WTC11 (cell line): ENCODE results near the gene NSMF.

Experiments used
- ATF1 ChIP-seq: sonication (generic); formaldehyde crosslinking; IDR thresholded peaks from 2 replicates; pipeline ENCODE4 v1.8.1; 2023; ENCODE audit warnings: mild to moderate bottlenecking, moderate library complexity, missing genetic modification reagents
- CTCF ChIP-seq: fragments of 200-600 bp; IDR thresholded peaks from 2 replicates; pipeline ENCODE4 v1.8.0; 2022; ENCODE audit warnings: antibody characterized with exemption
- HMGXB4 ChIP-seq: sonication (generic); formaldehyde crosslinking; IDR thresholded peaks from 2 replicates; pipeline ENCODE4 v1.8.1; 2023; ENCODE audit warnings: mild to moderate bottlenecking, moderate library complexity, missing genetic modification reagents
- NFE2L1 ChIP-seq: sonication (generic); formaldehyde crosslinking; IDR thresholded peaks from 2 replicates; pipeline ENCODE4 v1.8.1; 2023; ENCODE audit warnings: missing genetic modification reagents
- NR1H2 ChIP-seq: sonication (generic); formaldehyde crosslinking; IDR thresholded peaks from 2 replicates; pipeline ENCODE4 v1.9.0; 2021; ENCODE audit warnings: mild to moderate bottlenecking, moderate library complexity, missing genetic modification reagents
- NR2C2 ChIP-seq: sonication (generic); formaldehyde crosslinking; IDR thresholded peaks from 2 replicates; pipeline ENCODE4 v1.8.0; 2022; ENCODE audit warnings: mild to moderate bottlenecking, missing genetic modification reagents
- PREB ChIP-seq: sonication (generic); formaldehyde crosslinking; IDR thresholded peaks from 2 replicates; pipeline ENCODE4 v1.8.1; 2022; ENCODE audit warnings: mild to moderate bottlenecking, missing genetic modification reagents, moderate library complexity, borderline replicate concordance
- TF ChIP-seq, protein P1 (sequence below): sonication (generic); formaldehyde crosslinking; IDR thresholded peaks from 2 replicates; pipeline ENCODE4 v1.8.1; 2022; ENCODE audit warnings: low read depth, missing genetic modification reagents, borderline replicate concordance
- TF ChIP-seq, protein P2 (sequence below): sonication (generic); formaldehyde crosslinking; IDR thresholded peaks from 2 replicates; pipeline ENCODE4 v1.8.0; 2023; ENCODE audit warnings: mild to moderate bottlenecking, missing genetic modification reagents
- TF ChIP-seq, protein P3 (sequence below): sonication (generic); formaldehyde crosslinking; IDR thresholded peaks from 2 replicates; pipeline ENCODE4 v1.8.1; 2023; ENCODE audit warnings: mild to moderate bottlenecking, missing genetic modification reagents, moderate library complexity

DNA sequence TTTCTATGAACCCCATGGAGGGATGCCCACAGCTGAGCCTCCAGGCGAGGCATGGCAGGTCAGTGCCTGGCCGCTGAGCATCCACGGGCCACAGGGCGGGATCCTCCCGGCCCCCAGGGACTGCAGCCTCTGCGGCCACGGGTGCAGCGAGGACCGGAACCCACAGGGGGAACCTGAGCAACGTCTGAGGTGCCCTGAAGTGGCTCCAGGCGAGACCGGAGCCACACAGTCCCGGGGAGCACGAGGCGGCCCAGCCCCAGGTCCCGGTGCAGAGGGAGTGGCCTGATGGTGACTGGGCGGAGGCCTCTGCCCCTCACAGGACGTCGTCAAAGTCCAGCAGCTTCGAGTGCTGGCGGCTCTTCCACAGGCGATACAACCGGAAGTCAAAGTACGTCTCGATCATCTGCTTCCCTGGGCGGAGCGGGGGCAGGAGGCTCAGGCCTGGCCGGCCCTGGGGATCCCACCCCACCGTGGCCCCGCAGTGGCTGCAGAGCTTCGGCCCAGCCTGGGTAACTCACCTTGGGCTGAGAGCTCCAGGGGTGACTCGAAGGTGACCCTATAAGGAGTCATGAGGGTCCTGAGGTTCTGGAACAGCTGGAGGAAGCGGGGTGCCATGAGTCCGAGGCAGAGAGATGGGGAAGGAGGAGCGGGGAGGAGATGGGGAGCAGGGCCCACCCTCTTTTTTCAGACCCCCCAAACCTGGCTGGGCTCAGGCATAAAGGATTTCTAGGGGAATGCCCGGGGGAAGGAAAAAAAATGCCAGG is 9.9 kb downstream of the NSMF start:
- TF ChIP-seq NFE2L1 (no peak), CTCF (no peak), ATF1 (CRISPR knock-in tag) (no peak), PREB (CRISPR knock-in tag) (no peak), NR1H2 (CRISPR knock-in tag) (no peak), HMGXB4 (no peak), NR2C2 (no peak)
- TF ChIP-seq, protein P1, sequence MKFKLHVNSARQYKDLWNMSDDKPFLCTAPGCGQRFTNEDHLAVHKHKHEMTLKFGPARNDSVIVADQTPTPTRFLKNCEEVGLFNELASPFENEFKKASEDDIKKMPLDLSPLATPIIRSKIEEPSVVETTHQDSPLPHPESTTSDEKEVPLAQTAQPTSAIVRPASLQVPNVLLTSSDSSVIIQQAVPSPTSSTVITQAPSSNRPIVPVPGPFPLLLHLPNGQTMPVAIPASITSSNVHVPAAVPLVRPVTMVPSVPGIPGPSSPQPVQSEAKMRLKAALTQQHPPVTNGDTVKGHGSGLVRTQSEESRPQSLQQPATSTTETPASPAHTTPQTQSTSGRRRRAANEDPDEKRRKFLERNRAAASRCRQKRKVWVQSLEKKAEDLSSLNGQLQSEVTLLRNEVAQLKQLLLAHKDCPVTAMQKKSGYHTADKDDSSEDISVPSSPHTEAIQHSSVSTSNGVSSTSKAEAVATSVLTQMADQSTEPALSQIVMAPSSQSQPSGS (CRISPR knock-in tag) = no peak
- TF ChIP-seq, protein P2, sequence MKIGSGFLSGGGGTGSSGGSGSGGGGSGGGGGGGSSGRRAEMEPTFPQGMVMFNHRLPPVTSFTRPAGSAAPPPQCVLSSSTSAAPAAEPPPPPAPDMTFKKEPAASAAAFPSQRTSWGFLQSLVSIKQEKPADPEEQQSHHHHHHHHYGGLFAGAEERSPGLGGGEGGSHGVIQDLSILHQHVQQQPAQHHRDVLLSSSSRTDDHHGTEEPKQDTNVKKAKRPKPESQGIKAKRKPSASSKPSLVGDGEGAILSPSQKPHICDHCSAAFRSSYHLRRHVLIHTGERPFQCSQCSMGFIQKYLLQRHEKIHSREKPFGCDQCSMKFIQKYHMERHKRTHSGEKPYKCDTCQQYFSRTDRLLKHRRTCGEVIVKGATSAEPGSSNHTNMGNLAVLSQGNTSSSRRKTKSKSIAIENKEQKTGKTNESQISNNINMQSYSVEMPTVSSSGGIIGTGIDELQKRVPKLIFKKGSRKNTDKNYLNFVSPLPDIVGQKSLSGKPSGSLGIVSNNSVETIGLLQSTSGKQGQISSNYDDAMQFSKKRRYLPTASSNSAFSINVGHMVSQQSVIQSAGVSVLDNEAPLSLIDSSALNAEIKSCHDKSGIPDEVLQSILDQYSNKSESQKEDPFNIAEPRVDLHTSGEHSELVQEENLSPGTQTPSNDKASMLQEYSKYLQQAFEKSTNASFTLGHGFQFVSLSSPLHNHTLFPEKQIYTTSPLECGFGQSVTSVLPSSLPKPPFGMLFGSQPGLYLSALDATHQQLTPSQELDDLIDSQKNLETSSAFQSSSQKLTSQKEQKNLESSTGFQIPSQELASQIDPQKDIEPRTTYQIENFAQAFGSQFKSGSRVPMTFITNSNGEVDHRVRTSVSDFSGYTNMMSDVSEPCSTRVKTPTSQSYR (CRISPR knock-in tag) = no peak
- TF ChIP-seq, protein P3, sequence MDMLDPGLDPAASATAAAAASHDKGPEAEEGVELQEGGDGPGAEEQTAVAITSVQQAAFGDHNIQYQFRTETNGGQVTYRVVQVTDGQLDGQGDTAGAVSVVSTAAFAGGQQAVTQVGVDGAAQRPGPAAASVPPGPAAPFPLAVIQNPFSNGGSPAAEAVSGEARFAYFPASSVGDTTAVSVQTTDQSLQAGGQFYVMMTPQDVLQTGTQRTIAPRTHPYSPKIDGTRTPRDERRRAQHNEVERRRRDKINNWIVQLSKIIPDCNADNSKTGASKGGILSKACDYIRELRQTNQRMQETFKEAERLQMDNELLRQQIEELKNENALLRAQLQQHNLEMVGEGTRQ (CRISPR knock-in tag) = no peak
